LNCAP (cell line): ENCODE results near the gene CSNK2A1.

Source experiments
- TF ChIP-seq, protein P1 (sequence below): fragments of 450-650 bp; IDR thresholded peaks from 2 replicates; pipeline ENCODE4 v1.5.1; 2017; ENCODE audit warnings: mild to moderate bottlenecking

Gene CSNK2A1

DNA sequence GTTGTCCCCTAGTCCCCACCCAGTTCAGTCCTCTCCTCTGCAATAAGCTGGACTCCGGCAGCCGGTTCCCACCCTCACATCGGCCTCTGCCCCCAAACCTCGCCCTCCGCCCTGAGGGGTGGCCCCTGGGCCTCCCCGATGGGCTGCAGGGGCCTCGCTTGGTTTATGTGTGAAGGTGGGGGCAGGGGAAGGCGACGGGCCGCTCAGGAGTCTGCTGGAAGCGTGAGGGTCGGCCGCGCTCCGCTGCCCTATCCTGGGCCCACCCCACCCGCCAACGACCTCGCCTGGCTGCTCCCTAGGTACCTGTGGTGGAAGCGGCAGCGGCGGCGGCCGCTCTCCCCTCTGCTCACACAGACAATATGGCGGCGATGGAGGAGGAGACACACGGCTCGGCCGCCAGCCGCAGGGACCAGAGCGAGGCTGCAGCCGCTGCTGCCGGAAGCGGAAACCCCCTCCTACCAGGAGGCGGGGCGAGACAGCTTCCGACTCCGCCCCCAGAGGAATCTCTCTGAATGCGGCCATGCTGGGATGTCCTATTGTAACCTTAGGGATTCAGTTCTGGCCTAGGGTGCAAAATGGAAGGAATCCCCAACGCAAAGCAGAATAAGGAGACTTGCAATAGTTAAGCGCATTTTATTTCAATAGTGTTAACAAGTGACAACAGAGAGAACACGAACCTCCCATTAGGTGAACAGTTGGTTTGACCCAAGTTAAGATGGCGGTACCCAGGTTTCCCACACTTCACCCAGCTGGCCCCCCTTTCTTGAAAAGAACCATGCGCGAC, at the start of gene CSNK2A1:
Gene CSNK2A1 (minus strand): TSS at position 422 of the 784 bp plus-strand sequence. CDS start 35,239 bp downstream, outside the sequence.
- TF ChIP-seq, protein P1, sequence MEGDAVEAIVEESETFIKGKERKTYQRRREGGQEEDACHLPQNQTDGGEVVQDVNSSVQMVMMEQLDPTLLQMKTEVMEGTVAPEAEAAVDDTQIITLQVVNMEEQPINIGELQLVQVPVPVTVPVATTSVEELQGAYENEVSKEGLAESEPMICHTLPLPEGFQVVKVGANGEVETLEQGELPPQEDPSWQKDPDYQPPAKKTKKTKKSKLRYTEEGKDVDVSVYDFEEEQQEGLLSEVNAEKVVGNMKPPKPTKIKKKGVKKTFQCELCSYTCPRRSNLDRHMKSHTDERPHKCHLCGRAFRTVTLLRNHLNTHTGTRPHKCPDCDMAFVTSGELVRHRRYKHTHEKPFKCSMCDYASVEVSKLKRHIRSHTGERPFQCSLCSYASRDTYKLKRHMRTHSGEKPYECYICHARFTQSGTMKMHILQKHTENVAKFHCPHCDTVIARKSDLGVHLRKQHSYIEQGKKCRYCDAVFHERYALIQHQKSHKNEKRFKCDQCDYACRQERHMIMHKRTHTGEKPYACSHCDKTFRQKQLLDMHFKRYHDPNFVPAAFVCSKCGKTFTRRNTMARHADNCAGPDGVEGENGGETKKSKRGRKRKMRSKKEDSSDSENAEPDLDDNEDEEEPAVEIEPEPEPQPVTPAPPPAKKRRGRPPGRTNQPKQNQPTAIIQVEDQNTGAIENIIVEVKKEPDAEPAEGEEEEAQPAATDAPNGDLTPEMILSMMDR = no peak

DNA sequence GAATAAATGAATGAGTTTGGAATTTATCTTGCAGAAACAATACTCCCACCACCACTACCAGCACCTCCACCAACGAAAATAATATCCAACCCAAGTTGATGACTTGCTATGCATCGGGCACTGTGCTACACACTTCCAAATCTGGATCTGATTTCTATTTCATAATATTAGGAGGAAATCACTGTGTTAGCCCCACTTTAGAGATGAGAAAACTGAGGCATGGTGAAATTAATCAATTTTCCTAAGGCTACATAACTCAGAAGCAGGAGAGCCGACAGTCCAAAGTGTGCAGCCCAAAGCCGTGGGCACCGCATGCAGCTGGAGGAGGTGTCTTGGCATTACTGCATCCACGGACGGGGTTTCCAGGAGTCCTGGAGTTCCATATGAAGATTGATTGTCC, 48.9 kb upstream of the CSNK2A1 start:
- TF ChIP-seq, protein P1 = no peak

DNA sequence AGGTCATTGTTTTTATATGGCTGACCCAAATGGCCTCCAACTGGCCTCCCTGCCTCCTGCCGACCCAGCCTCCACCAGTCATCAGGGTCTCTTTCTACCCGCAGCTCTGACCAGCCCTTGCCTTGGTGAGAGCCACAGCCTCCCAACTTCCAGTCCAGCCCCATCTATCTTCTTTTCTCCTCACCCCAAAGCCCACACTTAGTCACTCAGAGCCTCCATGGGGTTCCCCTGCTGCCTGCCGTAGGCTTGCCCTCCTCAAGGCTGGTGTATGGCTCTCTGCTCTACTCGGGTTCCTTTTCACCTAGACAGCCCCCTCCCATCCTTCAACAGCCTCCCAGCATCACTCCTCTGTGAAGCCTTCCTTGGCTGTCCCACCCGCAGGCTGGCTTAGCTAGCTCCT, 48.4 kb upstream of the CSNK2A1 start:
- TF ChIP-seq, protein P1 = no peak

DNA sequence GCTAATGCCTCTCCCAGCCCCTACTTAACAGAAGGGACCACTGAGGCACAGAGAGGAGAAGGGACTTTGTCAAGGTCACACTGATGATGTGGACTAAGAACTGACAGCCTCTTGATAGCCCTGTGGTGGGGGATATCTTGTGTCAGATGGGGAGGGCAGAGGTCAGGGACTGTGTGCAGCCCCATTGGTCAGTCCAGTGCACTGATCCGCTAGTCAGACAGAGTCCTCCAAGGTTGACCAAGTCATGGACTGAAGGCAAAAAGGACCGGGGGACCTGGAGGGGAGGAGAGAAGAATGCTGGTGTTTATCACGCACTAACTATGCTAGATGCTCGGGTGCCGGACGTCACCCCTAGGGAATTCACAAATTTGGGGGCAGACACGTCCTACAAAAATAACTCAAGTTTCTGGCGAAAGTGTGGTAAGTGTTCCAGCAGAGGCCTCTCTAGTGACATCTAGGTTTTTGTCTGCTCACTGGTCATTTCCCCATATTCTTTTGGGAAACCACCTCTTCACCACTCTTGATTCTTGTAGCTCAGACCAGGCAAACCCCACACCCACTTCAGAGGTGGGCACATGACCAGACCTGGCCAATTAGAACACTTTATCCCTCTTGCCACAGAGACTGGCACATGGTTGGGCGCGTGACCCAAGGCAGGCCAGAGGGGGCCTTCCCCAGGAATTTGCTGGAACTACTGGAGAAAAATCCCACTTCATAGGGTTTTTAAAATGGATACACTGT, 45.5 kb upstream of the CSNK2A1 start:
- TF ChIP-seq, protein P1 = no peak

DNA sequence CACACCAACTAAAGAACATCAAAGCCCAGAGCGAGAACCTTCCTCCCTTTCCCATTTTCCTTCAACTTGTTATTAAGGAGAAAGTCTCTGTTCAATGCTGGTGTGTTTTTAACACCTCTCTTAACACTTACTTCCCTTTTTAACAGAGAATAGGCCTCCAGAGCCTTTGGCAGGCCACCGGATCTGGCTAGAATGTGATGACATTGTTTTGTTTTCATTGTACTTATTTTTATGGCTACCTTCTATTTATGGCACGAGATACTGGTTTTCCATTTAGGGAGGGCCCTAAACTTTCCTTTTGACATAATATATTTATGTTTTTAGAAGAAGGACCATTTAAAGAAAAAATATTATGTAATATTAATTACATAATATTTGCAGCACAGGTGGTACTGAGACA, 44.9 kb upstream of the CSNK2A1 start:
- TF ChIP-seq, protein P1 = no peak

DNA sequence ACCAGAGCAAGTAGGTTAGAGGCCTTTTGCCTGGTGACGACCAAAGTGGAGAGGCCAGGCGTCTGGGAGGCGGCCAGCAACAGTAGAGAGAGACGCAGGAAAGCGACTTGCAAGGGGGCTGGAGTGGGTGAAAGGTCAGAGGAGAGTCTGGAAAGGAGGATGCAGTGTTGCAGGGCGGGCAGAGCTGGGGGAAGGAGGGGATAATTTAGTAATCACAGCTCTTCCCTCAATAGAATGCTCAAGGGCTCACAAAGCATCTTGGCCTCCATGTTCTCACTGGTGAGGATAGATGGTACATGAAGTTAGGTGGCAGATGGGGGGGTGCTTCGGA, 41.3 kb upstream of the CSNK2A1 start:
- TF ChIP-seq, protein P1 = no peak

DNA sequence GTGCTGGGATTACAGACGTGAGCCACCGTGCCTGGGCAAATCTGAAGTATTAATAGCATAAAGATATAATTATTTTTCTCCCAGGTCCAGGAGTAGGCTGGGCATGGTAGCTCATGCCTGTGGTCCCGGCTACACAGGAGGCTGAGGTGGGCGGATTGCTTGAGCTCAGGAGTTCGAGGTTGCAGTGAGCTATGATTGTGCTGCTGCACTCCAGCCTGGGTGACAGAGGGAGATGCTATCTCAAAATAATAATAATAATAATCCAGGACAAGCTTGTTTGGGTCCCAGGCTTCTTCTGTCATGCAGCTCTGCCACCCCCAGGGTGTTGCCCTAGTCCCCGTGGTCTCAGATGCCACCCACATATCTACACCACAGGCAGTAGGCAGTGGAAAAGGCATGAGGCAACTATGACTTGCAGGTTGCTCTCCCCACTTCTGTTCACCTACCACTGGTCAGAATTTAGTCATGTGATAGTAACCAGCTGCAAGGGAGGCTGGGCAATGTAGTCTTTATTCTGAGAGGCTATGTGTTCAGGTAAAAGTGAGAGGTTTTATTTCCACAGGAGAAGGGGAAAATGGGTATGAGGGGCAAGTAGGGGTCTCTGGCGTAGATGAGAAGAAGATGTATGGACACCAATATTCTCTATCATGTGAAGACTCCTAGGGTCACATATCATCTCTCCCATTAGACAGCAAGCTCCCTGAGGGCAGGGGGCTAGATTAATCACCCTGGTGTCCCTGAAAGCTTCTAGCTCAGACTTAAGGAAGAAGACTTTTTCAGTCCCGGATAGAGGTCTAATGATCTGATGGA, 40.8 kb upstream of the CSNK2A1 start:
- TF ChIP-seq, protein P1 = no peak
